ENCODE data around the gene PKN3. TPM values are rescaled to one million over a fixed set of nuclear protein-coding genes. Genes with fewer than 3 reads are reported as not detected.

Gene PKN3
- total and polyA plus RNA-seq, 9 of the 15 experiments (the other 6 are each of a cell fraction or from before 2014, with no cell fraction given): 0.82 to 49.2 (median 19.7) TPM

GRCh38 chr9:128656416-128657343, 45.6 kb upstream of the PKN3 start, which contains the start of gene DYNC2I2 (continued):
- TF ChIP-seq ARID3A (IDR thresholded peaks at IDR 0.05; ENCODE audit: borderline replicate concordance, low read depth, low read length) (no peak), SIRT6 (IDR thresholded peaks at IDR 0.05; ENCODE audit: low read depth, low read length) (no peak), ZMIZ1 (IDR thresholded peaks at IDR 0.05; ENCODE audit: low read depth in 2 of 2, low read length in 2 of 2) (peak; percentile 27 to 41; a peak in 1 of 4 replicates), CREBBP (IDR thresholded peaks at IDR 0.05; ENCODE audit: low read depth, low read length) (no peak), NBN (IDR thresholded peaks at IDR 0.05; ENCODE audit: low read depth) (peak; percentile 45), TCF7 (IDR thresholded peaks at IDR 0.05; ENCODE audit: borderline replicate concordance) (peak; percentile 40; the same call in 1 of the 2 replicates), IRF1 (CRISPR knock-in tag; IDR thresholded peaks at IDR 0.05; ENCODE audit: borderline replicate concordance) (no peak), CBX8 (IDR thresholded peaks at IDR 0.05; ENCODE audit: borderline replicate concordance, extremely low read depth, low read depth, low read length, poor library complexity, severe bottlenecking) (no peak), ZNF584 (CRISPR knock-in tag; IDR thresholded peaks at IDR 0.05; ENCODE audit: low read depth) (peak; percentile 98), PKNOX1 (IDR thresholded peaks at IDR 0.05) (peak; percentile 52), ZNF586 (CRISPR knock-in tag; conservative IDR thresholded peaks at IDR 0.05) (no peak), HDAC8 (tag; IDR thresholded peaks at IDR 0.05) (peak; percentile 94), E2F8 (IDR thresholded peaks at IDR 0.05; ENCODE audit: low read depth, partially characterized antibody) (peak; percentile 93), SMAD4 (CRISPR knock-in tag; conservative IDR thresholded peaks at IDR 0.05) (peak; percentile 91)

All from K562 (cell line).